Cardiac muscle cell (in vitro differentiated cells and primary cell): Measurements from ENCODE around the gene KNG1. TPM values are rescaled to one million over a fixed set of nuclear protein-coding genes. Genes with fewer than 3 reads are reported as not detected.

ENCODE experiments used
- DNase-seq, 2 donors: peaks; one replicate each; pipeline versions ENCODE4 v3.0.0 to v3.0.0-alpha.2; 2010 to 2017; ENCODE audit warnings: low read depth in 1 of 2, low spot score in 1 of 2
- H3K27ac ChIP-seq: fragments of 200-600 bp; sonication (generic); 2 replicates; pipeline ENCODE4 v1.5.1; 2016
- H3K27me3 ChIP-seq: fragments of 200-600 bp; sonication (generic); 2 replicates; pipeline ENCODE4 v1.6.0; 2016; ENCODE audit warnings: control low read depth
- H3K36me3 ChIP-seq: fragments of 200-600 bp; sonication (generic); 2 replicates; pipeline ENCODE4 v1.5.1; 2016; ENCODE audit warnings: control low read depth
- H3K4me1 ChIP-seq: fragments of 200-600 bp; sonication (generic); 2 replicates; pipeline ENCODE4 v1.8.1; 2017; ENCODE audit warnings: low read depth, mild to moderate bottlenecking, mixed run types
- H3K4me3 ChIP-seq: fragments of 200-600 bp; sonication (generic); 2 replicates; pipeline ENCODE4 v1.5.1; 2016; ENCODE audit warnings: mild to moderate bottlenecking
- H3K9me3 ChIP-seq: fragments of 200-600 bp; sonication (generic); 2 replicates; pipeline ENCODE4 v1.5.1; 2017; ENCODE audit warnings: low read depth, mild to moderate bottlenecking, control low read depth
- polyA plus RNA-seq: library from polyadenylated mRNA; unstranded; fragments of >200 nt; fragmentation: Nextera tagmentation; extraction: Ambion mirVana; gene quantifications from 2 replicates; pipeline ENCODE4 v1.2.1, GENCODE V29; 2016
- total RNA-seq: library from RNA; depleted of rRNA; stranded (reverse); fragments of >200 nt; gene quantifications from 2 replicates; pipeline ENCODE4 v1.2.3, GENCODE V29; 2016
- TF ChIP-seq, protein P1 (sequence below): IDR thresholded peaks from 2 replicates; pipeline ENCODE4 v1.5.1; 2012; ENCODE audit warnings: low read depth, mild to moderate bottlenecking, low read length

The KNG1 gene
- total and polyA plus RNA-seq, 2 experiments from 2014 or later = not detected

DNA sequence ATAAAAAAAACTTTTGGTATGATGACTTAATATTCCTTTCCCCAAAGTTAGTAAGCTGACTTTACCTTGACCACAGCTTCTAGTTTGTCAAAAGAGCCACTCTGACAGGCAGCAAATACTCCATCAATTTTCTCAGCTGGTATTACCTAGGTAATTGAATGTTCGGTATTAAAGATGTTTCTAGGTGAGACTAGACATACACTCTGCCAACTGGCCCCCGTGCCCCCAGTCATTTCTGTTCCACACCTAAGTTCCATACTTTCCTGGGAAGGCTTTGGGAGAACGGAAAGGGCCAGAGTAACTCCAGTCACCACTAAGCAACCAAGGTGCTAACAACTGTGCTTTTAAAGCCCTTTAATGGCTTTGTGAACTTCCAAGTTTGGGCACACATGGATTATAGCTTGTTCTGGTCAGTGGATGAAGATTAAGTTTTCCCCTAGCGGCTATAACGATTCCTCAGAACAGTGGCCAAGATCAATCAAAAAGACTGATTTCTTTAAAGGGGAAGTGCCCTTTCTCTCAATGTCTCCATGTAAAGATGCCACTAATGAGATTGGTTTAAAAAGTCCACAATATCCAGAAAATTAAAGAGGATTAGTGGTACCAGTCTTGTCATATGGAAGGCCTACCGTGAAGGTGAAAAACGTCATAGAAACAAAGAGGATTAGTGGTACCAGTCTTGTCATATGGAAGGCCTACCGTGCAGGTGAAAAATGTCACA is 73.3 kb downstream of the KNG1 start:
- TF ChIP-seq, protein P1, sequence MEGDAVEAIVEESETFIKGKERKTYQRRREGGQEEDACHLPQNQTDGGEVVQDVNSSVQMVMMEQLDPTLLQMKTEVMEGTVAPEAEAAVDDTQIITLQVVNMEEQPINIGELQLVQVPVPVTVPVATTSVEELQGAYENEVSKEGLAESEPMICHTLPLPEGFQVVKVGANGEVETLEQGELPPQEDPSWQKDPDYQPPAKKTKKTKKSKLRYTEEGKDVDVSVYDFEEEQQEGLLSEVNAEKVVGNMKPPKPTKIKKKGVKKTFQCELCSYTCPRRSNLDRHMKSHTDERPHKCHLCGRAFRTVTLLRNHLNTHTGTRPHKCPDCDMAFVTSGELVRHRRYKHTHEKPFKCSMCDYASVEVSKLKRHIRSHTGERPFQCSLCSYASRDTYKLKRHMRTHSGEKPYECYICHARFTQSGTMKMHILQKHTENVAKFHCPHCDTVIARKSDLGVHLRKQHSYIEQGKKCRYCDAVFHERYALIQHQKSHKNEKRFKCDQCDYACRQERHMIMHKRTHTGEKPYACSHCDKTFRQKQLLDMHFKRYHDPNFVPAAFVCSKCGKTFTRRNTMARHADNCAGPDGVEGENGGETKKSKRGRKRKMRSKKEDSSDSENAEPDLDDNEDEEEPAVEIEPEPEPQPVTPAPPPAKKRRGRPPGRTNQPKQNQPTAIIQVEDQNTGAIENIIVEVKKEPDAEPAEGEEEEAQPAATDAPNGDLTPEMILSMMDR = peak; percentile 29
- Histone ChIP-seq H3K4me1 (peaks cover 9% of the 10 kb centered on the region), H3K4me3 (no peak overlapping the region), H3K36me3 (peaks cover 76% of the 10 kb centered on the region), H3K9me3 (no peaks in the 10 kb centered on the region), H3K27me3 (no peaks in the 10 kb centered on the region), H3K27ac (peak overlapping the region; percentile 4)
- DNase-seq = peak; percentile 33 to 64

Other genes starting within 250 kb of the KNG1 start
- gene CRYGS, start 173.0 kb upstream of the KNG1 start, total RNA-seq = 0.69 and 1.3 TPM in 2 replicates
- 0.12 and 1.1 TPM in 2 replicates for gene CRYGS, start 173.0 kb upstream of the KNG1 start, polyA plus RNA-seq
- gene TBCCD1, start 150.0 kb upstream of the KNG1 start, total RNA-seq = 10.9 and 13.4 TPM in 2 replicates
- 16.4 and 22.2 TPM in 2 replicates for gene TBCCD1, start 150.0 kb upstream of the KNG1 start, polyA plus RNA-seq
- gene DNAJB11, start 146.6 kb upstream of the KNG1 start, total RNA-seq = 47.4 and 114 TPM in 2 replicates
- gene DNAJB11, start 146.6 kb upstream of the KNG1 start, polyA plus RNA-seq = 56.6 and 144 TPM in 2 replicates
- gene AHSG, start 104.3 kb upstream of the KNG1 start, total RNA-seq = not detected in 2 replicates
- 0.59 TPM in 1 of 2 replicates, not detected in the other for gene AHSG, start 104.3 kb upstream of the KNG1 start, polyA plus RNA-seq
- not detected in 2 replicates for gene FETUB, start 77.0 kb upstream of the KNG1 start, total RNA-seq
- gene FETUB, start 77.0 kb upstream of the KNG1 start, polyA plus RNA-seq = not detected in 2 replicates
- not detected in 2 replicates for gene HRG, start 51.3 kb upstream of the KNG1 start, total RNA-seq
- gene HRG, start 51.3 kb upstream of the KNG1 start, polyA plus RNA-seq = not detected in 2 replicates
- gene EIF4A2, start 66.2 kb downstream of the KNG1 start, total RNA-seq = 621 and 911 TPM in 2 replicates
- gene EIF4A2, start 66.2 kb downstream of the KNG1 start, polyA plus RNA-seq = 359 and 471 TPM in 2 replicates
- 23.0 and 37.5 TPM in 2 replicates for gene RFC4, start 89.1 kb downstream of the KNG1 start, total RNA-seq
- gene RFC4, start 89.1 kb downstream of the KNG1 start, polyA plus RNA-seq = 34.0 and 47.4 TPM in 2 replicates
- gene ADIPOQ, start 125.4 kb downstream of the KNG1 start, total RNA-seq = not detected in 2 replicates
- not detected in 2 replicates for gene ADIPOQ, start 125.4 kb downstream of the KNG1 start, polyA plus RNA-seq
- gene ST6GAL1, start 213.2 kb downstream of the KNG1 start, total RNA-seq = 70.1 and 123 TPM in 2 replicates
- 62.9 and 64.3 TPM in 2 replicates for gene ST6GAL1, start 213.2 kb downstream of the KNG1 start, polyA plus RNA-seq